Natural killer cell (primary cell): ENCODE results near the gene TMC2. TPM values are rescaled to one million over a fixed set of nuclear protein-coding genes. Genes with fewer than 3 reads are reported as not detected.
"Not testable (repeated sequence)": the region's sequence is repeated elsewhere in the genome, so short reads cannot be mapped to it uniquely, and the experiment has no call there.

ENCODE experiments used
- ATAC-seq, 3 donors: fragments of 150-1000 bp in 2 of 3; fragments of 200-7000 bp in 1 of 3; cut with Tn5 transposase; 1 replicate in 1 of 3; 2 replicates in 2 of 3; pipeline ENCODE4 v1.10.0; 2021; ENCODE audit warnings: mild to moderate bottlenecking in 2 of 3, moderate library complexity in 2 of 3
- DNase-seq, 2 donors: peaks; one replicate each; pipeline versions ENCODE4 v3.0.0 to v3.0.0-alpha.2; 2013 to 2021; ENCODE audit warnings: mixed read lengths in 1 of 2
- H3K27ac ChIP-seq: one replicate; pipeline ENCODE4 v1.5.1; 2013; ENCODE audit warnings: mild to moderate bottlenecking, low read length
- H3K27me3 ChIP-seq: one replicate; pipeline ENCODE4 v1.6.1; 2013; ENCODE audit warnings: low read length; ENCODE audit not compliant: control insufficient read depth, insufficient read depth
- H3K36me3 ChIP-seq: one replicate; pipeline ENCODE4 v1.6.1; 2013; ENCODE audit warnings: low read length; ENCODE audit not compliant: control insufficient read depth, insufficient read depth
- H3K4me1 ChIP-seq: one replicate; pipeline ENCODE4 v1.6.1; 2013; ENCODE audit warnings: low read length; ENCODE audit not compliant: control insufficient read depth, insufficient read depth
- H3K4me3 ChIP-seq: one replicate; pipeline ENCODE4 v1.5.1; 2013; ENCODE audit warnings: low read length
- H3K9me3 ChIP-seq: one replicate; pipeline ENCODE4 v1.6.1; 2013; ENCODE audit warnings: low read length; ENCODE audit not compliant: control insufficient read depth, insufficient read depth
- H3K27ac Mint-ChIP-seq, 2 donors: one replicate each; pipeline ENCODE4 v1.8.0; 2022; ENCODE audit warnings: mild to moderate bottlenecking in 2 of 2, mixed read lengths in 2 of 2, moderate library complexity in 1 of 2
- H3K27me3 Mint-ChIP-seq, 2 donors: one replicate each; pipeline ENCODE4 v1.8.0; 2022; ENCODE audit warnings: low read depth in 2 of 2, mixed read lengths in 2 of 2
- H3K36me3 Mint-ChIP-seq: one replicate; pipeline ENCODE4 v1.8.0; 2022; ENCODE audit warnings: mixed read lengths
- H3K4me1 Mint-ChIP-seq, 2 donors: one replicate each; pipeline ENCODE4 v1.8.0; 2022; ENCODE audit warnings: mixed read lengths in 2 of 2
- H3K4me3 Mint-ChIP-seq: one replicate; pipeline ENCODE4 v1.8.0; 2022; ENCODE audit warnings: mild to moderate bottlenecking, moderate library complexity, mixed read lengths
- H3K9me3 Mint-ChIP-seq, 2 donors: one replicate each; pipeline ENCODE4 v1.8.0; 2022; ENCODE audit warnings: mixed read lengths in 2 of 2
- CTCF ChIP-seq: fragments of 200-600 bp; IDR thresholded peaks from one replicate; pipeline ENCODE4 v1.8.0; 2022; ENCODE audit warnings: antibody characterized with exemption
- WGBS: methylation state at CpG from one replicate; pipeline ENCODE4 v1.1.7; 2013; ENCODE audit warnings: missing lambda C conversion rate; ENCODE audit not compliant: insufficient coverage; 5-methylcytosine and 5-hydroxymethylcytosine counted together
- intact Hi-C: fragments of 100-400 bp; cut with micrococcal nuclease; formaldehyde crosslinking; loops from one replicate; pipeline ENCODE4 v1.14.2; 2022
- total RNA-seq, 4 donors: library from RNA; stranded (reverse); fragments of 120-200 nt in 1 of 4; gene quantifications; one replicate each; pipeline versions ENCODE4 v1.2.3 to v1.2.4, GENCODE V29; 2013 to 2022

Gene TMC2
- total RNA-seq, 3 donors from 2014 or later (not counting 1 experiment from before 2014, with no cell fraction given) = 0.94 to 1.3 TPM; not detected in 1

GRCh38 chr20:2521369-2522305 lies 14.7 kb upstream of the TMC2 start:
- WGBS = 19% methylated on average over 9 of the region's 10 CpGs
- Mint-ChIP-seq H3K4me1 (peaks cover 7 to 27% of the 10 kb centered on the region in 2 donors), H3K9me3 (no peaks in the 10 kb centered on the region), H3K4me3 (no peak overlapping the region), H3K36me3 (no peaks in the 10 kb centered on the region), H3K27ac (no peak overlapping the region), H3K27me3 (peaks cover 0 to 6% of the 10 kb centered on the region in 2 donors)
- Histone ChIP-seq H3K4me1 (peaks cover 11% of the 10 kb centered on the region), H3K36me3 (no peaks in the 10 kb centered on the region), H3K27me3 (peaks cover 4% of the 10 kb centered on the region), H3K4me3 (no peak overlapping the region), H3K27ac (no peak overlapping the region), H3K9me3 (no peaks in the 10 kb centered on the region)
- TF ChIP-seq CTCF = peak; percentile 88
- intact Hi-C loops = no loop called here
- ATAC-seq (peak in 1 of 3 donors; percentile 26), DNase-seq (peak in 1 of 2 donors; percentile 75)

- H3K27me3 Mint-ChIP-seq, ATAC-seq, H3K36me3 ChIP-seq, H3K9me3 ChIP-seq, H3K4me3 ChIP-seq, H3K27ac Mint-ChIP-seq, H3K27me3 ChIP-seq, H3K36me3 Mint-ChIP-seq, H3K9me3 Mint-ChIP-seq, H3K27ac ChIP-seq, intact Hi-C loops, DNase-seq: not testable (repeated sequence)
- WGBS = 87% methylated on average over 5 of the region's 5 CpGs
- H3K4me3 Mint-ChIP-seq = peak overlapping the region; percentile 10
- H3K4me1 Mint-ChIP-seq = peaks cover 7 to 27% of the 10 kb centered on the region in 2 donors
- peaks cover 11% of the 10 kb centered on the region for H3K4me1 ChIP-seq
Measured at GRCh38 chr20:2522826-2523429, 13.4 kb upstream of the TMC2 start.

GRCh38 chr20:2523919-2524708 lies 12.3 kb upstream of the TMC2 start:
- peak; percentile 90 to 92 for DNase-seq
- TF ChIP-seq CTCF = peak; percentile 97
- no peaks in the 10 kb centered on the region for H3K27me3 ChIP-seq
- peak; percentile 86 to 92 (median 91) for ATAC-seq
- intact Hi-C loops = loop anchor here (2.0 kb wide), 1 partner anchor 123 kb away; no protein-coding TSS in a partner anchor
- no peaks in the 10 kb centered on the region for H3K36me3 ChIP-seq
- H3K36me3 Mint-ChIP-seq = no peaks in the 10 kb centered on the region
- H3K4me3 Mint-ChIP-seq = peak overlapping the region; percentile 92
- peak overlapping the region; percentile 67 for H3K4me3 ChIP-seq
- H3K4me1 ChIP-seq = peaks cover 11% of the 10 kb centered on the region
- no peaks in the 10 kb centered on the region for H3K9me3 Mint-ChIP-seq
- H3K27ac Mint-ChIP-seq = peak overlapping the region; percentile 18 to 91
- WGBS = 12% methylated on average over 26 of the region's 26 CpGs
- peak overlapping the region; percentile 32 for H3K27ac ChIP-seq
- H3K4me1 Mint-ChIP-seq = peaks cover 7 to 27% of the 10 kb centered on the region in 2 donors
- H3K27me3 Mint-ChIP-seq = peaks cover 0 to 2% of the 10 kb centered on the region in 2 donors
- no peaks in the 10 kb centered on the region for H3K9me3 ChIP-seq
